Caco-2 (cell line): ENCODE measurements around the gene SORT1. TPM values are rescaled to one million over a fixed set of nuclear protein-coding genes. Genes with fewer than 3 reads are reported as not detected.

Experiments used
- BruUV-seq: library from RNA; stranded (reverse); fragments of 400-500 nt; replicated peaks from 2 replicates; lab custom pipeline; 2021; lab: Mats Ljungman, UMichigan
- CTCF ChIA-PET: fragments of 300-600 bp; sonication (Branson Sonifier 250); formaldehyde crosslinking; loops from one replicate; lab custom pipeline; 2022; ENCODE audit warnings: antibody characterized with exemption; lab: Charles Lee
- POLR2A ChIA-PET: fragments of 300-600 bp; sonication (Branson Sonifier 250); formaldehyde crosslinking; loops from one replicate; lab custom pipeline; 2022; ENCODE audit warnings: antibody characterized with exemption; lab: Charles Lee
- DNase-seq, 2 experiments: peaks; one replicate each; pipeline versions ENCODE4 v3.0.0 to v3.0.0-alpha.2; 2020 to 2022
- H3K27me3 ChIP-seq: replicated peaks from 2 replicates; pipeline ENCODE4 v1.6.0; 2011; ENCODE audit warnings: low read length; ENCODE audit not compliant: control insufficient read depth, insufficient read depth
- H3K36me3 ChIP-seq: 2 replicates; pipeline ENCODE4 v1.5.1; 2011; ENCODE audit warnings: low read length; ENCODE audit not compliant: control insufficient read depth, insufficient read depth
- H3K4me1 ChIP-seq: fragments of 250-450 bp; sonication (Bioruptor Pico); 2 replicates; pipeline ENCODE4 v1.5.1; 2020; ENCODE audit warnings: mild to moderate bottlenecking
- H3K4me3 ChIP-seq: 2 replicates; pipeline ENCODE4 v1.5.1; 2011; ENCODE audit warnings: low read depth, mild to moderate bottlenecking, control low read depth, low read length
- H3K9me3 ChIP-seq: fragments of 250-450 bp; sonication (Bioruptor Pico); 2 replicates; pipeline ENCODE4 v1.5.1; 2020; ENCODE audit warnings: mild to moderate bottlenecking, moderate library complexity
- H3K27ac Mint-ChIP-seq: one replicate; pipeline ENCODE4 v1.8.0; 2022; ENCODE audit warnings: mixed read lengths; ENCODE audit not compliant: unreplicated experiment
- H3K27me3 Mint-ChIP-seq: one replicate; pipeline ENCODE4 v1.8.0; 2022; ENCODE audit warnings: mixed read lengths; ENCODE audit not compliant: insufficient read depth, unreplicated experiment
- H3K36me3 Mint-ChIP-seq: one replicate; pipeline ENCODE4 v1.8.0; 2022; ENCODE audit warnings: mild to moderate bottlenecking, mixed read lengths; ENCODE audit not compliant: insufficient read depth, unreplicated experiment
- H3K4me1 Mint-ChIP-seq: one replicate; pipeline ENCODE4 v1.8.0; 2022; ENCODE audit warnings: low read depth, mixed read lengths; ENCODE audit not compliant: unreplicated experiment
- H3K4me3 Mint-ChIP-seq: one replicate; pipeline ENCODE4 v1.8.0; 2022; ENCODE audit warnings: mild to moderate bottlenecking, moderate library complexity, mixed read lengths; ENCODE audit not compliant: unreplicated experiment
- H3K9me3 Mint-ChIP-seq: one replicate; pipeline ENCODE4 v1.8.0; 2022; ENCODE audit warnings: mixed read lengths; ENCODE audit not compliant: unreplicated experiment
- intact Hi-C: fragments of 100-400 bp; cut with micrococcal nuclease; formaldehyde crosslinking; loops from one replicate; pipeline ENCODE4 v1.10.0; 2022; ENCODE audit not compliant: unreplicated experiment
- total RNA-seq: library from RNA; stranded (reverse); gene quantifications from 2 replicates; pipeline ENCODE4 v1.2.3, GENCODE V29; 2022
- TF ChIP-seq, protein P1 (sequence below), 2 experiments: fragments of 200-600 bp in 1 of 2; IDR thresholded peaks; 1 replicate in 1 of 2; 2 replicates in 1 of 2; pipeline versions ENCODE4 v1.5.1 to v1.8.0; 2011 to 2022; ENCODE audit warnings: antibody characterized with exemption in 1 of 2, control low read depth in 1 of 2, inconsistent platforms in 1 of 2, low read depth in 1 of 2, low read length in 1 of 2, mild to moderate bottlenecking in 1 of 2, moderate library complexity in 1 of 2; ENCODE audit not compliant: insufficient read depth in 1 of 2, severe bottlenecking in 1 of 2, unreplicated experiment in 1 of 2

Gene SORT1
- total RNA-seq, 1 experiment from 2014 or later, result 67.1 TPM

- Mint-ChIP-seq H3K27me3 (no peaks in the 10 kb centered on the region), H3K9me3 (no peaks in the 10 kb centered on the region), H3K4me3 (no peak overlapping the region), H3K27ac (no peak overlapping the region), H3K36me3 (peaks cover 6% of the 10 kb centered on the region), H3K4me1 (peaks cover 7% of the 10 kb centered on the region)
- TF ChIP-seq, protein P1, sequence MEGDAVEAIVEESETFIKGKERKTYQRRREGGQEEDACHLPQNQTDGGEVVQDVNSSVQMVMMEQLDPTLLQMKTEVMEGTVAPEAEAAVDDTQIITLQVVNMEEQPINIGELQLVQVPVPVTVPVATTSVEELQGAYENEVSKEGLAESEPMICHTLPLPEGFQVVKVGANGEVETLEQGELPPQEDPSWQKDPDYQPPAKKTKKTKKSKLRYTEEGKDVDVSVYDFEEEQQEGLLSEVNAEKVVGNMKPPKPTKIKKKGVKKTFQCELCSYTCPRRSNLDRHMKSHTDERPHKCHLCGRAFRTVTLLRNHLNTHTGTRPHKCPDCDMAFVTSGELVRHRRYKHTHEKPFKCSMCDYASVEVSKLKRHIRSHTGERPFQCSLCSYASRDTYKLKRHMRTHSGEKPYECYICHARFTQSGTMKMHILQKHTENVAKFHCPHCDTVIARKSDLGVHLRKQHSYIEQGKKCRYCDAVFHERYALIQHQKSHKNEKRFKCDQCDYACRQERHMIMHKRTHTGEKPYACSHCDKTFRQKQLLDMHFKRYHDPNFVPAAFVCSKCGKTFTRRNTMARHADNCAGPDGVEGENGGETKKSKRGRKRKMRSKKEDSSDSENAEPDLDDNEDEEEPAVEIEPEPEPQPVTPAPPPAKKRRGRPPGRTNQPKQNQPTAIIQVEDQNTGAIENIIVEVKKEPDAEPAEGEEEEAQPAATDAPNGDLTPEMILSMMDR (IDR thresholded peaks at IDR 0.05; ENCODE audit: insufficient read depth in 1 of 2, low read depth in 1 of 2, low read length in 1 of 2, severe bottlenecking in 1 of 2, unreplicated experiment in 1 of 2), result no peak
- intact Hi-C loops, result no loop called here
- Histone ChIP-seq H3K27me3 (no peaks in the 10 kb centered on the region), H3K4me3 (no peak overlapping the region), H3K4me1 (peaks cover 31% of the 10 kb centered on the region), H3K36me3 (no peaks in the 10 kb centered on the region), H3K9me3 (no peaks in the 10 kb centered on the region)
- POLR2A ChIA-PET, result no interaction called here
- no TSS peak for BruUV-seq
- CTCF ChIA-PET, result no interaction called here
- no peak for DNase-seq
These were observed 28.5 kb downstream of the SORT1 start for GRCh38 chr1:109369167-109369746.

DNA sequence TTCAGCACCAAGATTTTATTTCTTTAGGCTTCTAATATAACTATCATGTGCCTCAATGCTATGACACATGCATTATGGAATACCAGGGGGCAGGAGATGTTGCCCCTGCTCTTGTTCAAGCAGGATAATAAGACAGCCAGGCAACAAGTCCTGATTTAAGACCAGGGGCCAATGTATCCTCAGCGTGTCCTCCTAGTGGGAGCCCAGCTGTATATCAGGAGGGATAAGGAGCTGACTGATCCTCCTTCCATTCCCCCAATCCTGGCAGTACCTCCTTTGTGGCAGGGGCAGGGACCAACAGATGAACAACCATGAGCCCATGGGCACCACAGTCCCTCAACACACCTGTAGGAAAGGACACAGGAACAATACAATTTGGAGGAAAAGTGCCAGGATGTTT lies 29.3 kb downstream of the SORT1 start:
- H3K36me3 Mint-ChIP-seq, result peaks cover 6% of the 10 kb centered on the region
- Histone ChIP-seq H3K4me1 (peaks cover 29% of the 10 kb centered on the region), H3K36me3 (no peaks in the 10 kb centered on the region), H3K4me3 (no peak overlapping the region), H3K27me3 (no peaks in the 10 kb centered on the region), H3K9me3 (no peaks in the 10 kb centered on the region)
- ChIA-PET POLR2A (no interaction called here), CTCF (interaction anchor here (0.6 kb wide), 1 partner anchor 13 kb away, joined by 3 read pairs; no protein-coding TSS in a partner anchor)
- H3K27me3 Mint-ChIP-seq, result no peaks in the 10 kb centered on the region
- peaks cover 7% of the 10 kb centered on the region for H3K4me1 Mint-ChIP-seq
- intact Hi-C loops, result no loop called here
- no peak overlapping the region for H3K4me3 Mint-ChIP-seq
- H3K9me3 Mint-ChIP-seq, result no peaks in the 10 kb centered on the region
- no peak for DNase-seq
- BruUV-seq, result no TSS peak
- TF ChIP-seq, protein P1 (IDR thresholded peaks at IDR 0.05; ENCODE audit: insufficient read depth in 1 of 2, low read depth in 1 of 2, low read length in 1 of 2, severe bottlenecking in 1 of 2, unreplicated experiment in 1 of 2), result no peak
- no peak overlapping the region for H3K27ac Mint-ChIP-seq

GRCh38 chr1:109367626-109368025 lies 30.1 kb downstream of the SORT1 start:
- POLR2A ChIA-PET, result no interaction called here
- CTCF ChIA-PET, result no interaction called here
- no peaks in the 10 kb centered on the region for H3K36me3 ChIP-seq
- Mint-ChIP-seq H3K27ac (no peak overlapping the region), H3K4me3 (no peak overlapping the region), H3K27me3 (no peaks in the 10 kb centered on the region), H3K36me3 (peaks cover 6% of the 10 kb centered on the region), H3K4me1 (no peaks in the 10 kb centered on the region), H3K9me3 (no peaks in the 10 kb centered on the region)
- intact Hi-C loops, result no loop called here
- no peak overlapping the region for H3K4me3 ChIP-seq
- BruUV-seq, result no TSS peak
- TF ChIP-seq, protein P1 (IDR thresholded peaks at IDR 0.05; ENCODE audit: insufficient read depth in 1 of 2, low read depth in 1 of 2, low read length in 1 of 2, severe bottlenecking in 1 of 2, unreplicated experiment in 1 of 2), result no peak
- DNase-seq, result no peak
- no peaks in the 10 kb centered on the region for H3K27me3 ChIP-seq
- H3K9me3 ChIP-seq, result no peaks in the 10 kb centered on the region
- H3K4me1 ChIP-seq, result peaks cover 25% of the 10 kb centered on the region
